ENCODE measurements around the gene LBHD2. TPM values are rescaled to one million over a fixed set of nuclear protein-coding genes. Genes with fewer than 3 reads are reported as not detected.

Gene LBHD2
- total and polyA plus RNA-seq, 2 of the 8 experiments (the other 6 are each of a cell fraction or from before 2014, with no cell fraction given), result not detected

DNA sequence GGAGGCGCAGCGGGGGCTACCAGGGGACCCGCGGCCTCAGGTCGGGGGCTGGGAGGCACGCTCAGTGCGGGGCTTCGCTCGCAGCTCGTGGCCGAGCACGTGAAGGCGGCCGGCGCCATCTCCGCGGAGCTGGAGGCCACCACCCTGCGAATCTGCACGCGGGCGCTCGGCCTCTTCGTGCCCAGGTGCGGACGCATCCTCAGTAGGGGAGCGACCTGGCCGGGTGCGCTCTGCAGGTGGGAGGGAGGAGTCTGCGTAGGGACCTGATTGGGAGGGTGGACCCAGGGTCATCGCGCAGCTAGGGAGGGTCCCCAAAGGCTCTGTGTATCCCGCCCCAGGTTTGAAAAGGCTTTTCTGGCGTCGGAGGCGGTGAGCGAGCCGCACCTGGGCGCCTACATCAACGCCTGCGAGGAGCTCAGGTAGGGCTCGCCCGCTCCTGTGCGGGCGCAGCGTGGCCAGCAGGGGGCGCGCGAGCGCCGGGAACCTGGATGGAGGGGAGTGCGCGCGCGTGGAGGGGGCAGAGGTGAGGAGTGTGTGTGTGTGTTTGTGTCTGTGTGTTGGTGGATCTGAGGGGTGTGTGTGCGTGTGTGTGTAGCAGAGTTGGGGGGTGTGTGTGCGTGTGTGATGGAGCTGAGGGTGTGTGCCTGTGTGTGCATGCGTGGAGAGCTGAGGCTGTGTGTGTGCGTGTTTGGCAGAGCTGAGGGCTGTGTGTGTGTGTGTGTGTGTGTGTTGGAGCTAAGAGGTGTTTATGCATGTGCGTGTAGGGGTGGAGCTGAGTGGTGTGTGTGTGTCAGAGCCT, 20.8 kb downstream of the LBHD2 start (continued):
- TF ChIP-seq EZH2 (IDR thresholded peaks at IDR 0.05; ENCODE audit: low read depth, low read length, severe bottlenecking) (peak; percentile 51), KDM5A (IDR thresholded peaks at IDR 0.05; ENCODE audit: low read length) (no peak), CREB1 (IDR thresholded peaks at IDR 0.05) (no peak), TCF12 (IDR thresholded peaks at IDR 0.05; ENCODE audit: low read depth, low read length) (0 out of 2 replicates have a peak, but pooled peaks have one; percentile 24), SUZ12 (IDR thresholded peaks at IDR 0.05; ENCODE audit: low read length) (no peak; the same call in 1 of the 2 replicates), TEAD4 (IDR thresholded peaks at IDR 0.05; ENCODE audit: low read depth, low read length) (0 out of 2 replicates have a peak, but pooled peaks have one; percentile 2), ZNF274 (IDR thresholded peaks at IDR 0.05; ENCODE audit: borderline replicate concordance, extremely low read depth, low read length) (no peak), RXRA (IDR thresholded peaks at IDR 0.05; ENCODE audit: insufficient read depth, low read depth, low read length) (no peak), SP2 (IDR thresholded peaks at IDR 0.05; ENCODE audit: low read length) (no peak), RFX5 (IDR thresholded peaks at IDR 0.05; ENCODE audit: borderline replicate concordance, low read depth, low read length) (no peak), BACH1 (IDR thresholded peaks at IDR 0.05; ENCODE audit: low read length) (peak; percentile 74), SIX5 (IDR thresholded peaks at IDR 0.05; ENCODE audit: low read depth, low read length) (no peak), POLR2AphosphoS5 (IDR thresholded peaks at IDR 0.05; ENCODE audit: low read depth, low read length) (no peak), GTF2F1 (IDR thresholded peaks at IDR 0.05; ENCODE audit: borderline replicate concordance, low read depth, low read length) (no peak), ASH2L (IDR thresholded peaks at IDR 0.05; ENCODE audit: low read length) (peak; percentile 42), SIN3A (conservative IDR thresholded peaks at IDR 0.05 in 1 of 2, IDR thresholded peaks at IDR 0.05 in 1 of 2; ENCODE audit: low read depth in 1 of 2, low read length in 2 of 2) (no peak), SP4 (IDR thresholded peaks at IDR 0.05; ENCODE audit: low read length) (no peak)
- TF ChIP-seq, protein P1, sequence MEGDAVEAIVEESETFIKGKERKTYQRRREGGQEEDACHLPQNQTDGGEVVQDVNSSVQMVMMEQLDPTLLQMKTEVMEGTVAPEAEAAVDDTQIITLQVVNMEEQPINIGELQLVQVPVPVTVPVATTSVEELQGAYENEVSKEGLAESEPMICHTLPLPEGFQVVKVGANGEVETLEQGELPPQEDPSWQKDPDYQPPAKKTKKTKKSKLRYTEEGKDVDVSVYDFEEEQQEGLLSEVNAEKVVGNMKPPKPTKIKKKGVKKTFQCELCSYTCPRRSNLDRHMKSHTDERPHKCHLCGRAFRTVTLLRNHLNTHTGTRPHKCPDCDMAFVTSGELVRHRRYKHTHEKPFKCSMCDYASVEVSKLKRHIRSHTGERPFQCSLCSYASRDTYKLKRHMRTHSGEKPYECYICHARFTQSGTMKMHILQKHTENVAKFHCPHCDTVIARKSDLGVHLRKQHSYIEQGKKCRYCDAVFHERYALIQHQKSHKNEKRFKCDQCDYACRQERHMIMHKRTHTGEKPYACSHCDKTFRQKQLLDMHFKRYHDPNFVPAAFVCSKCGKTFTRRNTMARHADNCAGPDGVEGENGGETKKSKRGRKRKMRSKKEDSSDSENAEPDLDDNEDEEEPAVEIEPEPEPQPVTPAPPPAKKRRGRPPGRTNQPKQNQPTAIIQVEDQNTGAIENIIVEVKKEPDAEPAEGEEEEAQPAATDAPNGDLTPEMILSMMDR (IDR thresholded peaks at IDR 0.05; ENCODE audit: control extremely low read depth in 1 of 3, insufficient read depth in 1 of 3, low read depth in 1 of 3, low read length in 3 of 3), result peak in 2 of 3 experiments; percentile 86 to 94; a peak in 3 of 4 replicates
- TF ChIP-seq, protein P2, sequence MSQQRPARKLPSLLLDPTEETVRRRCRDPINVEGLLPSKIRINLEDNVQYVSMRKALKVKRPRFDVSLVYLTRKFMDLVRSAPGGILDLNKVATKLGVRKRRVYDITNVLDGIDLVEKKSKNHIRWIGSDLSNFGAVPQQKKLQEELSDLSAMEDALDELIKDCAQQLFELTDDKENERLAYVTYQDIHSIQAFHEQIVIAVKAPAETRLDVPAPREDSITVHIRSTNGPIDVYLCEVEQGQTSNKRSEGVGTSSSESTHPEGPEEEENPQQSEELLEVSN (IDR thresholded peaks at IDR 0.05), result peak; percentile 96
